Loucy (cell line): ENCODE results near the gene P2RY1.

Source experiments
- H2AFZ ChIP-seq: fragments of 200-600 bp; sonication (generic); 2 replicates; pipeline ENCODE4 v1.6.0; 2016; ENCODE audit warnings: antibody characterized with exemption, mild to moderate bottlenecking, low read length, moderate library complexity
- H3F3A ChIP-seq: fragments of 200-600 bp; 2 replicates; pipeline ENCODE4 v1.6.0; 2016; ENCODE audit warnings: antibody characterized with exemption, low read depth, mild to moderate bottlenecking
- H3K27me3 ChIP-seq: fragments of 200-600 bp; sonication (generic); 2 replicates; pipeline ENCODE4 v1.6.1; 2014; ENCODE audit warnings: low read length, mild to moderate bottlenecking; ENCODE audit not compliant: insufficient read depth, poor library complexity, severe bottlenecking
- H3K36me3 ChIP-seq: fragments of 200-600 bp; sonication (generic); 2 replicates; pipeline ENCODE4 v1.6.1; 2016; ENCODE audit warnings: low read length; ENCODE audit not compliant: insufficient read depth
- H3K4me1 ChIP-seq: fragments of 200-600 bp; sonication (generic); 2 replicates; pipeline ENCODE4 v1.5.1; 2014; ENCODE audit warnings: low read length, mild to moderate bottlenecking; ENCODE audit not compliant: insufficient read depth, poor library complexity, severe bottlenecking
- H3K4me2 ChIP-seq: fragments of 200-600 bp; sonication (generic); 2 replicates; pipeline ENCODE4 v1.6.0; 2014; ENCODE audit warnings: antibody characterized with exemption, low read length, low read depth, mild to moderate bottlenecking; ENCODE audit not compliant: poor library complexity, severe bottlenecking
- H3K4me3 ChIP-seq: fragments of 200-600 bp; sonication (generic); 2 replicates; pipeline ENCODE4 v1.5.1; 2014; ENCODE audit warnings: low read length, mild to moderate bottlenecking, mixed read lengths; ENCODE audit not compliant: poor library complexity, severe bottlenecking
- H3K79me2 ChIP-seq: fragments of 200-600 bp; sonication (generic); 2 replicates; pipeline ENCODE4 v1.6.1; 2014; ENCODE audit warnings: low read length; ENCODE audit not compliant: insufficient read depth
- H3K9ac ChIP-seq: fragments of 200-600 bp; sonication (generic); 2 replicates; pipeline ENCODE4 v1.6.0; 2014; ENCODE audit warnings: mild to moderate bottlenecking, low read depth, low read length, moderate library complexity; ENCODE audit not compliant: poor library complexity, severe bottlenecking
- H3K9me2 ChIP-seq: fragments of 200-600 bp; sonication (generic); replicated peaks from 2 replicates; pipeline ENCODE4 v1.6.1; 2016; ENCODE audit warnings: low read depth, low read length, mixed read lengths
- H3K9me3 ChIP-seq: fragments of 200-600 bp; sonication (generic); 2 replicates; pipeline ENCODE4 v1.6.1; 2014; ENCODE audit warnings: mild to moderate bottlenecking, antibody characterized with exemption, low read length, low read depth; ENCODE audit not compliant: insufficient read depth
- H4K20me1 ChIP-seq: fragments of 200-600 bp; sonication (generic); 2 replicates; pipeline ENCODE4 v1.6.0; 2014; ENCODE audit warnings: antibody characterized with exemption, low read length, mild to moderate bottlenecking; ENCODE audit not compliant: insufficient read depth, poor library complexity, severe bottlenecking
- CTCF ChIP-seq: fragments of 200-600 bp; sonication (generic); conservative IDR thresholded peaks from 2 replicates; pipeline ENCODE4 v1.5.1; 2014; ENCODE audit warnings: mild to moderate bottlenecking, antibody characterized with exemption, low read length
- EZH2phosphoT487 ChIP-seq: fragments of 200-600 bp; IDR thresholded peaks from 2 replicates; pipeline ENCODE4 v1.6.1; 2018; ENCODE audit warnings: antibody characterized with exemption, mild to moderate bottlenecking, moderate library complexity, borderline replicate concordance

P2RY1 gene

GRCh38 chr3:152834776-152835600 lies at the start of gene P2RY1:
TSS of gene P2RY1 (plus strand) at chr3:152835131. CDS start at chr3:152835783, 652 bp downstream.
- peak within 1 kb of the TSS; percentile 83 for H3K9ac ChIP-seq
- H4K20me1 ChIP-seq: peaks cover 3% of the 10 kb centered on the region
- peak within 1 kb of the TSS; percentile 85 for H3K4me2 ChIP-seq

GRCh38 chr3:152786977-152787681 lies 47.8 kb upstream of the P2RY1 start:
- no peaks in the 10 kb centered on the region for H3K27me3 ChIP-seq
- no peak for TF ChIP-seq EZH2phosphoT487
- TF ChIP-seq CTCF: no peak

More at GRCh38 chr3:152834776-152835600, at the start of gene P2RY1:
- H3K9me3 ChIP-seq: no peaks in the 10 kb centered on the region
- peak within 1 kb of the TSS; percentile 95 for H2AFZ ChIP-seq
- no peaks in the 10 kb centered on the region for H3K27me3 ChIP-seq
- H3F3A ChIP-seq: 0 out of 2 replicates have a peak, but pooled peaks cover 3% of the 10 kb centered on the region
- H3K79me2 ChIP-seq: peaks cover 22% of the 10 kb centered on the region
- H3K4me1 ChIP-seq: peaks cover 44% of the 10 kb centered on the region
- TF ChIP-seq EZH2phosphoT487: no peak
- TF ChIP-seq CTCF: peak; percentile 50
- H3K36me3 ChIP-seq: no peaks in the 10 kb centered on the region
- H3K4me3 ChIP-seq: peak within 1 kb of the TSS; percentile 82
- H3K9me2 ChIP-seq: no peaks in the 10 kb centered on the region

GRCh38 chr3:152790651-152791387 lies 44.1 kb upstream of the P2RY1 start:
- Histone ChIP-seq H3K9me2 (no peaks in the 10 kb centered on the region), H3K9me3 (0 out of 2 replicates have a peak, but pooled peaks cover 4% of the 10 kb centered on the region), H3F3A (no peaks in the 10 kb centered on the region), H3K4me3 (no peak overlapping the region), H2AFZ (no peak overlapping the region), H3K79me2 (no peaks in the 10 kb centered on the region), H3K36me3 (no peaks in the 10 kb centered on the region), H3K4me1 (no peaks in the 10 kb centered on the region), H4K20me1 (no peaks in the 10 kb centered on the region), H3K27me3 (no peaks in the 10 kb centered on the region), H3K4me2 (no peak overlapping the region), H3K9ac (no peak overlapping the region)
- TF ChIP-seq CTCF (no peak), EZH2phosphoT487 (no peak)

More at GRCh38 chr3:152786977-152787681, 47.8 kb upstream of the P2RY1 start:
- Histone ChIP-seq H4K20me1 (no peaks in the 10 kb centered on the region), H3K9ac (no peak overlapping the region), H3K4me1 (no peaks in the 10 kb centered on the region), H3K4me2 (no peak overlapping the region), H3F3A (no peaks in the 10 kb centered on the region), H3K36me3 (no peaks in the 10 kb centered on the region), H3K9me3 (0 out of 2 replicates have a peak, but pooled peaks cover 4% of the 10 kb centered on the region), H3K4me3 (no peak overlapping the region), H2AFZ (no peak overlapping the region), H3K79me2 (no peaks in the 10 kb centered on the region), H3K9me2 (no peaks in the 10 kb centered on the region)
